HK-2 (cell line): ENCODE data around the gene NFKBIZ.
A peak's percentile ranks its signal among the peaks of the same experiment; 100 is the strongest.

Experiments used
- DNase-seq: peaks from one replicate; pipeline ENCODE4 v3.0.0-alpha.2; 2018; ENCODE audit not compliant: unreplicated experiment

Gene NFKBIZ, protein sequence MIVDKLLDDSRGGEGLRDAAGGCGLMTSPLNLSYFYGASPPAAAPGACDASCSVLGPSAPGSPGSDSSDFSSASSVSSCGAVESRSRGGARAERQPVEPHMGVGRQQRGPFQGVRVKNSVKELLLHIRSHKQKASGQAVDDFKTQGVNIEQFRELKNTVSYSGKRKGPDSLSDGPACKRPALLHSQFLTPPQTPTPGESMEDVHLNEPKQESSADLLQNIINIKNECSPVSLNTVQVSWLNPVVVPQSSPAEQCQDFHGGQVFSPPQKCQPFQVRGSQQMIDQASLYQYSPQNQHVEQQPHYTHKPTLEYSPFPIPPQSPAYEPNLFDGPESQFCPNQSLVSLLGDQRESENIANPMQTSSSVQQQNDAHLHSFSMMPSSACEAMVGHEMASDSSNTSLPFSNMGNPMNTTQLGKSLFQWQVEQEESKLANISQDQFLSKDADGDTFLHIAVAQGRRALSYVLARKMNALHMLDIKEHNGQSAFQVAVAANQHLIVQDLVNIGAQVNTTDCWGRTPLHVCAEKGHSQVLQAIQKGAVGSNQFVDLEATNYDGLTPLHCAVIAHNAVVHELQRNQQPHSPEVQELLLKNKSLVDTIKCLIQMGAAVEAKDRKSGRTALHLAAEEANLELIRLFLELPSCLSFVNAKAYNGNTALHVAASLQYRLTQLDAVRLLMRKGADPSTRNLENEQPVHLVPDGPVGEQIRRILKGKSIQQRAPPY

GRCh38 chr3:101848754-101849713 is at the start of gene NFKBIZ:
Gene NFKBIZ, plus strand, starts transcription at chr3:101849514. Its CDS starts 115 bp downstream, at chr3:101849629.
- DNase-seq: peak; percentile 99

- DNase-seq: no peak
Measured at GRCh38 chr3:101801174-101801573, 48.1 kb upstream of the NFKBIZ start.

DNA sequence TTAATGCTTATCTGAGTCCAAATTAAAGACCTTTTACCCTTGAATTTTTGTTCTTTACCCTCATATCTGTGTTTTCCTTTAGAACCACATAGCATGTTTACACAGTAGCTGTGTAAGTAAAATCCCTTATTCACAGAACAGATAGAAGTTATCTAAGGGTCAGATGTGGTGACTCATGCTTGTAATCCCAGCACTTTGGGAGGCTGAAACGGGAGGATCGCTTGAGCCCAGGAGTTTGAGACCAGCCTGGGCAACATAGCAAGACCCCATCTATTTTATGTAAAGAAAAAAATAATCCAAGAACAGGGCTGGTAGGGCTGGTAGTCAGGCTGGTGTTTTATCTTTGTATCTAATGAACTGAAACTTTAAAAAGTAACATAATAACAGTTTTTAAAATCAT is 47.1 kb upstream of the NFKBIZ start:
- no peak for DNase-seq

GRCh38 chr3:101803173-101803782 is 46.0 kb upstream of the NFKBIZ start:
- peak; percentile 18 for DNase-seq

DNA sequence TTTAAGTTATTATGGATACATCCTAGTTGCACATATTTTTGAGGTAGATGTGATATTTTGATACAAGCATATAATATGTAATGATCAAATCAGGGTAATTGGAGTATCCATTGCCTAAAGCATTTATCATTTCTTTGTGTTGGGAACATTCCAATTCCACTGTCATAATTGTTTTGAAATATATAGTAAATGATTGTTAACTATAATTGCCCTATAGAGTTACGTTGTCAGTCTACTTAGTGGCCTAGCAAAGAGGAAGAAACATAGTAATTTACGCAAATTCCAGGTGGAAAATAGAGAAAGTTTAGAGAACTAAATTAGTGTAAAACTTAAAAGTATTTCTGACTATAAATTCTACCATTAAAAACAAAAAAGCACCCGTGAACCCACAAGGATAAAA is 45.4 kb upstream of the NFKBIZ start:
- DNase-seq: no peak

DNA sequence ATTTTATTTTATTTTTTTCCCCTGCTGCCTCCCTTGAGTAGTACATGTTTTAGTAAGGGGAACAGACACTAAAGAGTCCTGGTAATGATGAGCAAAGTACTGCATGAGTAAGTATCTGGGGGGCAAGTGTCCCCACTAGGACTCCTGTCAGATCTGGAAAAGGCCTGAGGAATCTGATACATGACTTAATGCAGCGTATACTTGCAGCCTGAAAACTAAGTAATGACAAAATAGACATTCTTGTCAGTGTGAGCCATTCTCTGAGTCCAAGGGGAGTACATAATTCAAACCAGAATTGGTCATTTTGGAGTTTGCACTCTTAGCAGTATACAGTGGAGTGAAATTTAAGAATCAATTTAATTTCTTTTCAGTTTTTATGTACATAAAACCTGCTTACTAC is 42.8 kb upstream of the NFKBIZ start:
- no peak for DNase-seq

DNA sequence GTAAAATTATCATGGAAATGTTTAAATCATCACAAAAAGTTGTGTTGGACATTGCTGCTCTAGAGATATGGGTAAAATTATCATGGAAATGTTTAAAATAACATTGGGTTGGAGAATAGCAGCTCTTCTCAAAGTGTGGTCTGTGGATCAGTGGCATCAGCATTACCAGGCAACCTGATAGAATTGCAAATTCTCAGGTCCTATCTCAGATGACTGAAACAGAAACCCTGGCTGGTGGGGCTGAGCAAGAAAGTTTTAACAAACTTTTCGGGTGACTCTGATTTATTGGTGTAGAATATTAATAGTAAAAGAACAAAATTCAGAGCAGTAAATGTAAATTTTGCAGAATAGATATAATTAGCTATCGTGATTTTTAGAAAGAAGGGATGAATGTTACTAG is 41.4 kb upstream of the NFKBIZ start:
- DNase-seq: no peak

- peak; percentile 28 for DNase-seq
Measured at GRCh38 chr3:101809178-101810021, 39.9 kb upstream of the NFKBIZ start.

GRCh38 chr3:101810022-101810418 is 39.3 kb upstream of the NFKBIZ start:
- DNase-seq: no peak

- no peak for DNase-seq
Measured at GRCh38 chr3:101811875-101812274, 37.4 kb upstream of the NFKBIZ start.

DNA sequence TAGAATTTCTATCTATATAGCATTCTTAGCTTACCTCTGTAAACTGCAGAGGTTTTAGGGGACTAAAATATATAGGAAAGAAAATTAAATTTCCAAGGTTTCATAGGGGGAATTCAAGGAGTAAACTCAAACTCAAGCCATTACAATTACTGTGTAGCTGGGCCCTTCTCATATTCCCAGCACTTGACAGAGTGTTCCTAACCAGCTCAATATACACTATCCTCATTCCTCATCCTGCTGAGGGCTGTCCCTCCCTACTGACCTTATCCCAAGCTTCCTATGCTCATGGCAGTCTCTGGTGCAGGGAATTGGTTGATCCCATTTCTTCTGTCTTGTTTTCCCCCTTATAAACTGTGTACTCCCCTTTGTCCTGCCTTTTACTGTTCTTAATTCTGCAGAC is 36.4 kb upstream of the NFKBIZ start:
- no peak for DNase-seq

GRCh38 chr3:101813817-101814440 is 35.4 kb upstream of the NFKBIZ start:
- no peak for DNase-seq

- no peak for DNase-seq
Measured at GRCh38 chr3:101814835-101815234, 34.5 kb upstream of the NFKBIZ start.

GRCh38 chr3:101816215-101817149 is 32.8 kb upstream of the NFKBIZ start:
- no peak for DNase-seq

DNA sequence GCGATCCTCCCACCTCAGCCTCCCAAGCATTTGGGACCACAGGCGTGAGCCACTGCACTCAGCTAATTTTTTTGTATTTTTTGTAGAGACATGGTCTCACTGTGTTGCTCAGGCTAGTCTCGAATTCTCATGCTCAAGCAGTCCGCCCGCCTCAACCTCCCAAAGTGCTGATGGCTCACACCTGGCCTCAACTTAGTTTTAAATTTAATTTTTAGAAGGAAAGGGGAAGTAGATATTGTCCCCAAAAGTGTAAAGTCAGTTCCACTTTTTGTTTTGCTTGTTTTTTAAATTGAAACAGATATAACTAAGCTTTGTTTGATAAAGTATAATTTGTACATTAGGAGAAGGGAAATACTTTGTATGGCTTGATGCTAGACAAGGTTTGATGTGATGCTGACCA is 31.3 kb upstream of the NFKBIZ start:
- no peak for DNase-seq

GRCh38 chr3:101819649-101820206 is 29.6 kb upstream of the NFKBIZ start:
- DNase-seq: no peak

DNA sequence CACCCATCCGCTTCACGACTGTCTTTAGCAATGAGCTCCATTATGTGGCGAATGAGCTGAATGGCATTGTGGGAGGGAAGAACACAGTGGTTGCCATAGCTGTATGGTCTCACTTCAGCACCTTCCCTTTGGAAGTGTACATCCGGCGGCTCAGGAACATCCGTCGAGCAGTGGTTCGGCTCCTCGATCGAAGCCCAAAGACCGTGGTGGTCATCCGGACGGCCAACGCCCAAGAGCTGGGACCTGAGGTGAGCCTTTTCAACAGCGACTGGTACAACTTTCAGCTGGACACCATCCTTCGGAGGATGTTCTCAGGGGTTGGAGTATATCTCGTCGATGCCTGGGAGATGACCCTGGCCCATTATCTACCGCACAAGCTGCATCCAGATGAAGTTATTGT is 27.8 kb upstream of the NFKBIZ start:
- DNase-seq: no peak

DNA sequence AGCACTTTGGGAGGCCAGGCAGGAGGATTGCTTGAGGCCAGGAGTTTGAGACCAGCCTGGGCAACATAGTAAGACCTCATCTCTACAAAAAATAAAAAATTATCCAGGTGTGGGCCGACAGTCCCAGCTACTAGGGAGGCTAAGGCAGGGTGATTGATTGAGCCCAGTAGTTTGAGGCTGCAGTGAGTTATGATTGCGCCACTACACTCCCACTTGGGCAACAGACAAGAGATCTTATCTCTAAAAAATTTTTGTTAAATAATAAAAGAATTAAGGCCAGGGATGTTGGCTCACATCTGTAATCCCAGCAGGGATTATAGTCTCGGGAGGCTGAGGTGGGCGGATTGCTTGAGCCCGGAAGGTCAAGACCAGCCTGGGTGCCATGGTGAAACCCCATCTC is 25.8 kb upstream of the NFKBIZ start:
- no peak for DNase-seq

GRCh38 chr3:101824702-101825101 is 24.6 kb upstream of the NFKBIZ start:
- no peak for DNase-seq
